SK-N-MC (cell line): Measurements from ENCODE around the gene CCR4.

Source experiments
- EZH2 ChIP-seq: fragments of 200-600 bp; sonication (generic); IDR thresholded peaks from one replicate; pipeline ENCODE4 v1.6.1; 2017; ENCODE audit warnings: antibody characterized with exemption
- POLR2AphosphoS5 ChIP-seq: IDR thresholded peaks from 2 replicates; pipeline ENCODE4 v1.6.1; 2012; ENCODE audit warnings: mild to moderate bottlenecking, low read depth, low read length, borderline replicate concordance

- TF ChIP-seq POLR2AphosphoS5 (no peak), EZH2 (no peak)
Observed at GRCh38 chr3:32950516-32950915, 928 bp upstream of the CCR4 start.
